Measurements from ENCODE around the gene ARHGEF2.
"Not testable (repeated sequence)": the region's sequence is repeated elsewhere in the genome, so short reads cannot be mapped to it uniquely, and the experiment has no call there.

The ARHGEF2 gene

DNA sequence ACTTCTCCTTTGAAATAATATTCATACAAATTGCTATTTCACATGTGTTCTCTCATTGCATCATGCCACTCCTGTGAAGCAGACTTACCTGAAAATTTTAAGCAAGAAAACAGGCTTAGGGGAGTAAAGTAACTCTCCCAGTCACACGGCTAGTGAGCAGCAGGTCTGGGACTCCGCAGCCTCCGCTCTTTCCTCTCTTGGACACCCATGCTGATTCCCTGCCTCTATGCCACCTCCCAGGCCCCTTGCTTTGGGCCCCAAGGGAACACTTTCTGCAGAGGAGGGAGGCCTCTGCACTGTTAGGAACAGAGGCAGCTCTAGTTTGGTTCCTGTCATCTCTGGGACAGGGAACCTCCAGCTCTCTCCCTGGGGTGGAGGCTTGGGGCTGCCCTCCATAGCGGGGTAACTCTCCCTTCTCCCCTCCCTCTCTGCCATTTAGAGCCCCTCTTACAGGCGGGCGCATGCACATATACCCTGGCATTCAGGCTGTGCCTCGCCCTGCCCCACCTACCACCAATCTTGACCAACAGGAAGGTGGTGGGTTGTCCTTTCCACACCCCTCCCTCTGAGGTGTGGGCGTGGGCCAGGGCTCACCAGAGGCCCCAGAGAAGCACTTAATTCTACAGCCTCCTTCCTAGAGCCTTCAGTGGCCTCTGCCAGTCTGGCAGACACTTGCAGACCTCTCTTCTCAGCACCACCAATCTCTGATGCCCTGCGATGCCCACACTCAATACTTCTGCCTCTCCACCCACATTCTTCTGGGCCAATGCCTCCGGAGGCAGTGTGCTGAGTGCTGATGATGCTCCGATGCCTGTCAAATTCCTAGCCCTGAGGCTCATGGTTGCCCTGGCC, 37.1 kb downstream of the ARHGEF2 start, which contains the start of gene RXFP4:
Gene RXFP4 (plus strand): TSS at position 646 of the 852 bp plus-strand sequence. CDS start 72 bp downstream, at position 718.
- DNase-seq, result no peak

DNA sequence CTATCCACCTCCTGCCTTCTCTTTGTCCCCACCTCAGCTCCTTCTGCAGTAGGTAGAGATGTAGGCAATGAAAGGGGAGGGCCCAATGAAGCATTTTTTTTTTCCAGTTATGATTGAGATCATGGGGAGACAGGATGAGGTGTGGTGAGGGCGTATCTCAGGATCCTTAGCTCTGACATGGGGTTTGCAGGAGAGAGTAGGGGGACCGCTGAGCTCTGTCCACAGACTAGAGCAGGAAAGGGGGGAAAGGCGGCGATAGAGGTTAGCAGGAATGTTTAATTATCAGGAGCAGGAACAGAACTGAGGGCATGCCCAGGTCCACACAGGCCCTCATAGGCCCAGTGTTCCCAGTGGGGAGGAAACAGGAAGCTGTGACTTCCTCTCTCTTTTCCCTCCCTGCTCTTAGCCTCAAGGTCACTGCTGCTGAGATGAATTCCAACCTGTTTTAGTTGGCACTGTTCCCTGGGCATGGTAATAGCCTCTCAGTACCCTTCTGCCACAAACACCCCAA, 37.8 kb downstream of the ARHGEF2 start:
- no peak for DNase-seq

DNA sequence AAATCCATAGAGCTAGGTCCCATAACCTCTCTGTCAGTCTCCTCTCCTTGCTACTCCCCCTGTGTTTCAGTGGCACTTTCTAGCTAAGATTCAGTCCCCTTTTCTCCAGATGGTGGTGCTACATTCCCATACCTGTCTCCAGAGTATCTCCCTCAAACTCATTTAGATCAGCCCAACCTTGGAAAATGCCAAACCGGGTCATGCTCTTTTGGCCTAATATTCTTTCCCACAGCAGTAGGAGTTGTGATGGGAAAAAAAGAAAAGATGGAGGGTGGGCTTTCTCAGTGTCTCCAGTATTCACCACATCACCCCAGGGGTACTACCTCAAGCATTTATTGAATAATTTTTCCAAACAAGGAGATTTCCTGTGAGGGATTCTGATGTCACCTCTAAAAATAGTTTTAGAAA, 40.1 kb downstream of the ARHGEF2 start:
- no peak for DNase-seq

DNA sequence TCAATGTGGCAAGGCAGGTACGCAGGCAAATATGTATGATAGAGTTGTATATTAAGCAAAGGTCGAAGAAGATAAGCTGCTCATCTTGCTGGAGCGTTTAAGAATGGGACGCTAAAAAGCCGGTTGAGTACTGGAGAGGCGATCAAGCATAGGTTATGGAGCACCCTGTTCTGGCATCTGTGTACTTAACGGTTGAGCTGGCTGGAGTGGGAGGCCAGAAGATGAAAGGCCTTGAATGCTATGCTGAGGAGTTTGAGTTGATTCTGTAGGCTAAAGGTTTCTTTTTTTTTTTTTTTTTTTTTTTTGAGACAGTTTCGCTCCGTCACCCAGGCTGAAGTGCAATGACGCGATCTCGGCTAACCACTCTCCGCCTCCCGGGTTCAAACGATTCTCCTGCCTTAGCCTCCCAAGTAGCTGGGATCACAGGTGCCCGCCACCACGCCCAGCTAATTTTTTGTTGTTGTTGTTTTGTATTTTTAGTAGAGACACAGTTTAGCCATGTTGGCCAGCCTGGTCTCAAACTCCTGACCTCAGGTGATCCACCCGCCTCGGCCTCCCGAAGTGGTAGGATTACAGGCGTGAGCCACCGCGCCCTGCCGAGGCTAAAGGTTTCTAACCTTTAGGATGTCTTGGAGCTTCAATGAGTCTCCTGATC, 43.3 kb downstream of the ARHGEF2 start:
- DNase-seq, result no peak

DNA sequence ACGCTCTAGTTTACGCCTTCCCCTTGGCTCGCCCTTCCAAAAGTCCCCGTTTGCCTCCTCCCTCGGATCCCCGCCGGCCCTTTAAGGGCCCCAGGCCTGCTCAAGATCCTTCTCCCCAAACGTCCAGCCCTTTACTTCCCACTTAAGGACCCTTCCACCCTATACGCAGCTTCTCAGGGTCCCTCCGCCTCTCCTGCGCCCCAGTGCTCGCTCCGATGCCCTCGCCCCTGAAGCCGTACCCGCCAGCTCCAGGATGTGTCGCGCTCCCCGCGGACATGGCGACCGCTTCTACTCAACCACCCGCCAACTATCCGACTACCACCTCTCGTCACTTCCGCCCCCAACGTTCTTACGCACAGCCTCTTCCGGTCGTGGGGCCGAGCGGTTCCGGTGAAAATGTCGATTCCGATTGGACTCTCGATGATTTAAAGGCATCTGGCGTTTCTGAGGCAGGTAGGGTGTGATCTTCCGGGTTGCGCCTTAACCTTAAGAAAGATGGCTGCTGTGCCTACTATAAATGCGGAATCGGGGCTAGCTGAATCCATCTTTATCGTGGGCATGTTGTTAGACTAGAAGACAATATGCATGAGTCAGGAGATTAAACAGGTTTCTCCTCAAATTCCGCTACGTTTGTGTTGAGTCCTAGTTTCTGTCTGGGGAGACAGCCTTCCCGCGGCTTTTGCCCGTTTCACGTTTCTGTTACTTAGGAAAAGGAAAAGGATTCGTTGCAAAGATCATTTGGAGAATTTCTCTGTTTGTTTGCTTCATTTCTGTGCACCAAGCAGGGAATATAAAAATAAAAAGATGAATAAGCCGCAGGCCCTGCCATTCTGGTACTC, 44.0 kb downstream of the ARHGEF2 start, which contains the start of gene KHDC4:
Gene KHDC4 (minus strand): TSS at position 317 of the 839 bp plus-strand sequence. CDS start 40 bp downstream, at position 277.
- DNase-seq, result peak; percentile 93

DNA sequence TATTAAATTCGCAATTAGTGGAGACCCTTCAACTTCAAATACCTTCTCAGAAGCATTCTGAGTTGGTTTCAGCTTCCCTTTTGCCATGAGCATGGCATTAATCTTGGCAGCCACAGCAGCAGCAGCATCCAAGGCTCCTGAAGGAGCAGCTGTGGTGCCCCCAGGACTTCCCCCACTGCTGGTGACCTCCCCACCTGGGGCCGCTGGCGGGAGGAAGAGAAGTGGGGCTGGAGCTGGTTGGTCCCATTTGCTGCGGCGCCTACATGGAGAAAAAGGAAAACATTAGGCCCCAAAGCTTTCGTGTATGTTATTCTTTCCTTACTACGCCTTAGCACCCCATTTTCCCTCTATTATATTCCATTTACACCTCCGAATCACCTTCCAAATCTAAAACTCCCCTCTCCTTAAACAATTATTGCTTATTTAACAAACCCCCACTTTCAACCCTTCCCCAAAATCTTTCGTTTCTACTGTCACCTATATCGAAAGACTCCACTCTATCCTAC, 44.7 kb downstream of the ARHGEF2 start:
- no peak for DNase-seq

DNA sequence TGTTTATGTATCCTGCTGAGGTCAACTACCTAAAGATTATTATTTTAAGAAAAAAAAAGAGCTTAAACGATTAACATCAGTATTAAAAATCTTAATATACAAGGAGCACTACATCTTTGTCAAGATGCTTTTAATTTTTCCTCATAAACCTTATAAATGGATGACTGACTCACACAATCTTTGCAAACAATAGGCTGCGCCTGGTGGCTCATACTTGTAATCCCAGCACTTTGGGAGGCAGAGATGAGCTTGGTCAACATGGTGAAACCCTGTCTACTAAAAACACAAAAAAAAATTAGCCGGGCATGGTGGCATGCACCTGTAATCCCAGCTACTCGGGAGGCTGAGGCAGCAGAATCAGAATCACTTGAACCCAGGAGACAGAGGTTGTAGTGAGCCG, 45.9 kb downstream of the ARHGEF2 start:
- DNase-seq, result no peak

DNA sequence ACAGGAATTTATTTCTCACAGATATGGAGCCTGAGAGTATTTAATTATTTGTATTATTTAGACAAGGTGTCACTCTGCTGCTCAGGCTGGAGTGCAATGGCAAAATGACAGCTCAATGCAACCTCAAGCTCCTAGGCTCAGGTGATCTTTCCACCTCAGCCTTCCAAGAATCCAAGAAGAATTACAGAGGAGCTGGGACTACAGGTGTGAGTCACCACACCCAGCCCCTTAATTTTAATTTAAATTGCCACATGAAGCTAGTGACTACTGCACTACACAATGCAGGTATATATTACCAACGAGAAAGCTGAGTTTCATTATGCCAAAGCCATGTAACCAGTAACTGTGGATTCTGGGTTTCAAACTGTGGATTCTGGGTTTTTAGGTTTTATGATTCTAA, 46.3 kb downstream of the ARHGEF2 start:
- no peak for DNase-seq

DNA sequence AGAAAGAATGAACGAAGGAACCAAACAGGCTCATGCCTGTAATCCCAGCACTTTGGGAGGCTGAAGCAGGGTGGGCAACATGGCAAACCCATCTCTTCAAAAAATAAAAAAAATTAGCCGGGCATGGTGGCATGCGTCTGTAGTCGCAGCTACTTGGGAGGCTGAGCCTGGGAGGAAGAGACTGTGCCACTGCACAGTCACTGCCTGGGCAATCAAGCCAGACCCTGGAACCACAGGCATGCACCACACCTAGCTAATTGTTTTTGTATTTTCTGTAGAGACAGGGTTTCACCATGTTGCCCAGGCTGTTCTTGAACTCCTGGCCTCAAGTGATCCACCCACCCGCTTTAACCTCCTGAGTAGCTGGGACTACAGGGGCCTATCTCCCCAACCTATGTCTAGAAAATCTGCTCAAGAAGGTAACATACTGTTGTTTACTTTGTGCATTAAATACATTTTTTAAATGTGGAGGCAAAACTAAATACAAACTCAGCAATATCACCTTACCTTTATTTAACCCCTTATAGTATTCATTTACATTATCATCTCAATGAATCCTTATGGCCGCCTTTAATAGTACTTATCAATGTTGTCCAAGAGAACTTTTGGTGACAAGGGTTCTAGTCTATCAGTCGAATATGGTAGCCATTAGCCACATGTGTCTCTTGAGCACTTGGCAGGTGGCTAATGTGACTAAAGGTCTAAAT, 46.9 kb downstream of the ARHGEF2 start:
- no peak for DNase-seq

DNA sequence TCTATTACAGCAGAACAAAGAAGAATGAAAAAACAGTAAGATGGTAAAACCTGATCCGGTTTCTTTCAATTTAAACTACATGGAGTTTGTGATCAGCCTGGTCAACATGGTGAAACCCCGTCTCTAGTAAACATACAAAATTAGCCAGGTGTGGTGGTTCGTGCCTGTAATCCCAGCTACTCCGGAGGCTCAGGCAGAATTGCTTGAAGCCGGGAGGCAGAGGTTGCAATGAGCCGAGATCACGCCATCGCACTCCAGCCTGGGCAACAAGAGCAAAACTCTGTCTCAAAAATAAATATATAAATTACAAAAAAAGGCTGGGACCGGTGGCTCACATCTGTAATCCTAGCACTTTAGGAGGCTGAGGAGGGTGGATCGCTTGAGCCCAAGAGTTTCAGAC, 47.6 kb downstream of the ARHGEF2 start:
- not testable (repeated sequence) for DNase-seq

DNA sequence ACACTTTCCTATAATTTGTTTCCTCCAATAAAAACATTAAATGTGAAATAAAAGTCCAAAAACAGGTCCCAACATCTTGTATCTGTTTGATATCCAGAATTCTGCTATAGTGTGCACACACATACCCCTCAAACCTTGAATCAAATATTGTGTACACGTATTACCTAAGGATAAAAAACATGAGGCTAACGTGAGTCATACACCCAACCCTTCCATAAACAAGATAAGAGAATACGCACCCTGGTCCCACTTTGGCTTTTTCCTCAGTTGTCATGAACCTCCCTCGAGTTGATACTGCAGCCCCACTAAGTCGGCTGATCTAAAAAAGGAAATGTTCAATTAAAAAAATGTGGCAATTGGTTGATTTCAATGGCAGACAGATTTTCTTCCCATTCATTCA, 49.3 kb downstream of the ARHGEF2 start:
- DNase-seq, result no peak

DNA sequence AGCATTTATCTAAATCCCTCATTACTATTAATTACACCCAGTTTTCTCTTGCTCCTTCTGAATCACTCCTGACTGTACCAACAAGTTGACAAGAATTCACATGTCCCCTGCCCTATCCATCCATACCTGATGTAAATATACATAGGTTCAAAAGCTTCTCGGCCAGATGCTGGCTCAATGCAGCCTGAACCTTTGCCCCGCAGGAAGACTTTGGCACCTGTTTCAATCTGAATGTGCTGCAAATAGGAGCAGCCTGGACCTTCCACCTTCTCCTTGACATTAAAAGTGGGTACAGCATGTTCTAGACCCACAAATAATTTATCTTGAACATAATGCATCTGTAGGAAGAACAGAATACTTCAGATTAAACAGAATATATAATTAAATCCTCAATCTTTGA, 52.8 kb downstream of the ARHGEF2 start:
- DNase-seq, result no peak

DNA sequence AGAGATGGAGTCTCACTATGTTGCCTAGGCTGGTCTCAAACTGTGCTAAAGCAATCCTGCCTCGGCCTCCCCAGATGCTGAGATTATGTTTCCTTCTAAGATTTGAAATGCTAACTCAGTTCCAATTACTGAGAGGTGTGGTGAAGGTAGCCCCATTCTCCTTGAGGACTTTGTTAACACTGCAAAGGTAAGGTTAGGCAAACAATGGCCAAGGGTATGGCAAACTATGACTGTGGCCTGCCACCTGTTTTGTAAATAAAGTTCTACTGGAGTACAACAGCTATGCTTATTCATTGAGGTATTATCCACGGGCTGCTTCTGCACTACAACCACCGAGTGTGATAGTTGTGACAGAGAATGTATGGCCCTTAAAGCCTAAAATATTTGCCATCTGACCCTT, 57.6 kb downstream of the ARHGEF2 start:
- no peak for DNase-seq

DNA sequence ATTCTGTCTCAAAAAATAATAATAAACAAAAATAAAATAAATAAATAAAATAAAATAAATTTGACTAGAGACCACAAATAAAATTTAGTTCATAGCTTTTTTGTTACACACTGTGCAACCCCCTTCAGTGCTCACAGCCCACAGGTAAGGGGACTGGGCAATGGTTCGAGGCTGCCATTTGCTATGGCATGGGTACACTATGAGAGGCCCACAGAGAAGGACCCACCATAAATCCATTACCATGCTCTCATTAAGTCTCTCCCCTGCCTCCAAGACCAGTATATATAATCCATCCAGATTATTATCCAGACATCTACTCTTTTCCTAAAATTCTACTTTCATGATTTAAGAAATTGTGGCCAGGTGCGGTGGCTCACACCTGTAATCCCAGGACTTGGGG, 58.5 kb downstream of the ARHGEF2 start:
- no peak for DNase-seq

DNA sequence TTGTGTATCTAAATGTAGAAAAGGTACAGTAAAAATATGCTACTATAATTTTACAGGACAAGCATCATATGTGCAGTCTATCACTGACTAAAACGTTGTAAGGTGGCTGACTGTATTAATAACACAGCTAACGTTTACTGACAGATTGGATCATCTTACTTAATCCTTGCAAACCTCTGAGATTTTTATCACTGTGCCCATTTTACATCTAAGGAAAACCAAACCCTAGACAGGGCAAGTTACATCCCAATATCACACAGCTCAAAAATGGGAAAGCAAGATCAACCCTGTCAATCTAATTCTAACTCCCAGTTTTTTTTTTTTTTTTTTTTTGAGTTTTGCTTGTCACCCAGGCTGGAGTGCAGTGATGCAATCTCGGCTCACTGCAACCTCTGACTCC, 59.7 kb downstream of the ARHGEF2 start:
- DNase-seq, result no peak

DNA sequence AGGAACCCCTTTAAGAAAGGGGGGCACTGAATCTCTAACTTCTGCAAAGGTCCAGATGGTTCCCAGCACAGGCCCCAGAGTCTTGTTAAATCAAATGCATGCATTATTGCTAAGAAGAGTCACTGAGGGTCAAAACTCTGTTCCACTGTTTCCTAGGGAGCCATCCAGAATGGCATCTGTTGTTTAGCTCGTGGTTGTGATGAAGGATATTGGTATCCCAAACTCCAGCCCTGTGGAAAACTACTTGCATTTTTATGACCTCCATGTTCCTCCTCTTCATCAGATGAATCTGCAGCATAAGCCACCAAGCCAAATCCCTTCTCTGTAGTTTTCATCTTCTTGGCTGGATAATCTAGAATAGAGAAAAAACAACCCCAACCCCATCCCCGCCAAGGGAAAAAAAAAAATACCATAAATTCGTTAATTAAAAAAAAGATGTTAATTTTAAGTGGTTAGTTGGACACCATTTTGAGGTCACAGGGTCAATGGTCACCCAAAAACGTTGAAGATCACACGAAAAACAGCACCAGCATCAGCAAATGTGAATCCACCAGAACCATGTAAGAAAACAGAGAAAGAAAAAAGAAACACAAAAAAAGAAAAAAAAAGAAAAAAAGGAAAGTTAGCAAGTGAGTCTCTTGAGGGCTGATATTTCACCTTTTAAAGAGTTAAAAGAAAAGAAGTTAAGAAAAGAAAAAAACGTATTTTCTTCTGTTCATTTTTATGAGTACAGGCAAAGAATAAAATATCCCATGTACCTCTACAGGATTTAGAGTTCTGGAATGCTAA, 64.2 kb downstream of the ARHGEF2 start:
- DNase-seq, result no peak

DNA sequence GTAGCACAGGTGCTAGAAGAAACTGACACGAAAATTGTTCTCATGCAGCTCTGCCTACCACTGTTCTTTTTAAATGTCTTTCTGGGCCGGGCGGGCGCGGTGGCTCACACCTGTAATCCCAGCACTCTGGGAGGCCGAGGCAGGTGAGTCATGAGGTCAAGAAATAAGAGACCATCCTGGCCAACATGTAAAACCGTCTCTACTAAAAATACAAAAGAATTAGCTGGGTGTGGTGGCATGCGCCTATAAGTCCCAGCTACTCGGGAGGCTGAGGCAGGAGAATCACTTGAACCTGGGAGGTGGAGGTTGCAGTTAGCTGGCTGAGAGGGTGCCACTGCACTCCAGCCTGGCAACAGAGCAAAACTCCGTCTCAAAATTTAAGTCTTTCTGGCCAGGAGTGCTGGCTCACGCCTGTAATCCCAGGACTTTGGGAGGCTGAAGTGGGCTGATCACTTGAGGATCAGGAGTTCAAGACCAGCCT, 66.3 kb downstream of the ARHGEF2 start:
- no peak for DNase-seq

DNA sequence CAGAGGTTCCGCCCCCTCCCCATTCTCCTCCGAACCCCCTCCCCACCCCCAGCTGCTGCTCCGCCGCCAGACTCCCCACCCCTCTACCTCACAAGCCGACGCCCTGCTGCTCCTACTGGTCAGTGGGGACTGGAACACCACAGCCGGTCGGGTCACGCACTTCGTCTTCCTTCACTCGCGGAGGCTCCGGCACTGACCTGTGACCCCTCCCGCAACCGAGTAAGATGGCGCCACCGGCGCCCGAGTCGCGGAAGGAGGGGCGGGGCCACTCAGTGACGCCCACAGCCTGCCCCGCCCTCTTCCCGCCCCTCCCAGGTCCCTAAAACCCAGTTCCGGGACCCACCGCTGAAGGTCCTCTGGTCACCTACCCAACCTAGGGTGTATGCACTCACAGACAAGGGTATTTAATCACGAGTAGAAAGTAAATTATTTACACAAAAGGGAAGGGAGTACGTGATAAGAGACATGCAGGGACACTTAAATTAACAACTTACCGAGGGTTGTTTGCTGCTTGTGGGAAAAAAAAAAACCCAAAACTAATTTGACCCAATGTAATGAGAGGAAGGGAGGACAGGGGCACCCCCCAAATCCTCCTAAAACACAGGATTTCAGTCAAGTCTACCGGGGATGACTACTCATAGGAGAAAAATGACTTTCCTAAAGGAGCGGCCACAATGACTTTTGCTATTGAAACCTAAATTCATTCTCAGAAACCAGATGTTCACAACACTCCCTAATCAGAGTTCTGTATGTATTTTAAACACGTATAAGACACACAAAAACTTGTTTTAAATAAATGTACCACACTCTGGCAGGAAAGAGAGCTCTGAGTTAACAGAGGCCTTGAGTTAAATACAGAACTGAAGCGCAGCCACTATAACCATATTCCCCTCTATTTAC, 66.9 kb downstream of the ARHGEF2 start, which contains the start of gene RIT1:
Gene RIT1 (minus strand): TSS at position 194 of the 900 bp plus-strand sequence. CDS start 588 bp downstream, outside the sequence.
- DNase-seq, result peak; percentile 80

DNA sequence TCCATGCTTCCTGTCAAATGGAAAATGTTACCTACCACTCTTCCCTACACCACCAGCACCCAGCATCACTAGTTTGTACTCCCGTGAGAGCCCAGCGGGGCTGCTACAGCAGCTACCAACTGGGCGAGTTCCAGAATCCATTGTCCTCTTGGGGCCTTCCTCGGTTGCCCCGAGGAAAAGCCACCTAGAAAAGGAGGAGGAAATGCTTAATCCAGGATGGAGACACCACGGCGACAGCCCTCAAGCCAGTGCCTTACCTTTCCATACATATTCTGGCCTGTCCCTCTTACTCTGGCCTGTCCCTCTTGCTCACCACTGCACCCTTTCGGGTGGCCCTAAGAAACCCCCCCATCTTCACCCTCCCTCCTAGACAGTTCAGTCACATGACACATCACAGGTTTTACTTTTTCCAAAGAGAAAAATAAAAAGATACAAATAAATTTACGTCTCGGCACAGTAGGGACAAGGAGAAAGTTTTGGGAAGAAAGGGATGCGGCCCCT, 67.7 kb downstream of the ARHGEF2 start:
- no peak for DNase-seq

DNA sequence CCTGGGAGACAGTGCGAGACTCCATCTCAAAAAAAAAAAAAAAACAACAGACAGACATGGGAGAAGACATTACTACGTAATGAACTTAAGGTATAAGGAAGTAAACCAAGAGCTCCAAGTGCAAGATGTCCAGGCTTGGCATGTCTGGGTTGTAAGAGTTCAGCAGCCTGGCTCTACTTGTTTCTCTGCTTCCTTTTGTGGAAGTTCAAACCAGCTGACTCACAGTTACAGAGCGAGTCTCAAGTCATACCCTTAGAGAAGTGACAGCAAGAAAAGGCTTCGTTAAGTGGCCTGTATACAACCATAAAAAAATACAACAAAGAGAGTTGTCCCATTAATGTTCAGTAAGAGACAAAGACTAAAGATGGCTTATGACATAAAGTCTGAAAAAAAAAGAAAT, 68.5 kb downstream of the ARHGEF2 start:
- no peak for DNase-seq

Data from stimulated activated naive CD4-positive, alpha-beta T cell treated with Interleukin-2 at 50 U/mL for 16 hours (primary cell).